Body of pancreas (tissue), 4 donors: ENCODE results near the gene ABI3.

Experiments used
- POLR2A ChIP-seq, 3 donors: fragments of 450-650 bp; IDR thresholded peaks; one replicate each; pipeline ENCODE4 v1.6.1; 2016; ENCODE audit warnings: antibody characterized with exemption in 3 of 3, mild to moderate bottlenecking in 2 of 3
- TF ChIP-seq, protein P1 (sequence below), 7 experiments: fragments of 450-650 bp in 4 of 7; fragments of 200-600 bp in 3 of 7; sonication (generic) in 3 of 7; IDR thresholded peaks; one replicate each; pipeline ENCODE4 v1.5.1; 2016 to 2019; ENCODE audit warnings: antibody characterized with exemption in 7 of 7

DNA sequence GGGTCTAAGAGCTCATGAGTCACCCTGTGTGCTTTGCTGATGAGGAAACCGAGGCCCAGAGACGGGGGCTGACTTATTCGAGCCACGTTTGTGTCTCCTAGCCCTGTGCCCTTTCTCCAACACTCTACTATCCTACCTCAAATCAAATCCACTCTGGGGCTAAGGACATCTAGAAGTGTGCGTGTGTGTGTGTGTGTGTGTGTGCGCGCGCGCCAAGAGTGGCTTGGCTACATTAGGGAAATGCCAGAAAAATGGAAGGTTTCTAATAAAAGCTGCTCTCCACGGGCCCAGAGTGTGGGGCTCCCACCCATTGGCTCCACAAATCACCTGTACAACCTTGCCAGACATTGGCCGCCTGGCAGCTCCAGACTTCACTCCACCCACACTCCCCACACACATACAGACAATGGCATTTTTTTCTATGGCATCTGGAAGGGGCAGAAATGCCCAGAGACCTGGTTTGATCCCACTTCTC, 50.3 kb downstream of the ABI3 start:
- TF ChIP-seq, protein P1, sequence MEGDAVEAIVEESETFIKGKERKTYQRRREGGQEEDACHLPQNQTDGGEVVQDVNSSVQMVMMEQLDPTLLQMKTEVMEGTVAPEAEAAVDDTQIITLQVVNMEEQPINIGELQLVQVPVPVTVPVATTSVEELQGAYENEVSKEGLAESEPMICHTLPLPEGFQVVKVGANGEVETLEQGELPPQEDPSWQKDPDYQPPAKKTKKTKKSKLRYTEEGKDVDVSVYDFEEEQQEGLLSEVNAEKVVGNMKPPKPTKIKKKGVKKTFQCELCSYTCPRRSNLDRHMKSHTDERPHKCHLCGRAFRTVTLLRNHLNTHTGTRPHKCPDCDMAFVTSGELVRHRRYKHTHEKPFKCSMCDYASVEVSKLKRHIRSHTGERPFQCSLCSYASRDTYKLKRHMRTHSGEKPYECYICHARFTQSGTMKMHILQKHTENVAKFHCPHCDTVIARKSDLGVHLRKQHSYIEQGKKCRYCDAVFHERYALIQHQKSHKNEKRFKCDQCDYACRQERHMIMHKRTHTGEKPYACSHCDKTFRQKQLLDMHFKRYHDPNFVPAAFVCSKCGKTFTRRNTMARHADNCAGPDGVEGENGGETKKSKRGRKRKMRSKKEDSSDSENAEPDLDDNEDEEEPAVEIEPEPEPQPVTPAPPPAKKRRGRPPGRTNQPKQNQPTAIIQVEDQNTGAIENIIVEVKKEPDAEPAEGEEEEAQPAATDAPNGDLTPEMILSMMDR (IDR thresholded peaks at IDR 0.05), result no peak
- no peak for TF ChIP-seq POLR2A (IDR thresholded peaks at IDR 0.05)
